Measurements from ENCODE around the gene VEGFB. TPM values are rescaled to one million over a fixed set of nuclear protein-coding genes. Genes with fewer than 3 reads are reported as not detected.

Gene VEGFB
- total RNA-seq, 4 donors from 2014 or later = 20.0 to 120 (median 26.0) TPM

DNA sequence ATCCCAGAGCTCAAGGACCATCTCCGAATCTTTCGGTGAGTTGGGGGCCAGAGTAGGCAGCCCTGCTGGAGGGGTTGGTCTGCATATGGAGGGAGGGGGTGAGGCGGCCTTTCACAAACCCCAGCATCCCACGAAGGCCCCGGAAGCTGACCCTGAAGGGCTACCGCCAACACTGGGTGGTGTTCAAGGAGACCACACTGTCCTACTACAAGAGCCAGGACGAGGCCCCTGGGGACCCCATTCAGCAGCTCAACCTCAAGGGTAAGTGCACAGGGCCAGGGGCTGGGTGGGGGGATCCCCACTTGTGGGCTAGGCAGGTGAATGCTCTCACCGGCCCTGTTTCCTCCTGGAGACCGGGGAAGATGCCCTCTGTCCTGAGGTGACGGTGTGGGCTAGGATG, 14.6 kb upstream of the VEGFB start:
- TF ChIP-seq, protein P1, sequence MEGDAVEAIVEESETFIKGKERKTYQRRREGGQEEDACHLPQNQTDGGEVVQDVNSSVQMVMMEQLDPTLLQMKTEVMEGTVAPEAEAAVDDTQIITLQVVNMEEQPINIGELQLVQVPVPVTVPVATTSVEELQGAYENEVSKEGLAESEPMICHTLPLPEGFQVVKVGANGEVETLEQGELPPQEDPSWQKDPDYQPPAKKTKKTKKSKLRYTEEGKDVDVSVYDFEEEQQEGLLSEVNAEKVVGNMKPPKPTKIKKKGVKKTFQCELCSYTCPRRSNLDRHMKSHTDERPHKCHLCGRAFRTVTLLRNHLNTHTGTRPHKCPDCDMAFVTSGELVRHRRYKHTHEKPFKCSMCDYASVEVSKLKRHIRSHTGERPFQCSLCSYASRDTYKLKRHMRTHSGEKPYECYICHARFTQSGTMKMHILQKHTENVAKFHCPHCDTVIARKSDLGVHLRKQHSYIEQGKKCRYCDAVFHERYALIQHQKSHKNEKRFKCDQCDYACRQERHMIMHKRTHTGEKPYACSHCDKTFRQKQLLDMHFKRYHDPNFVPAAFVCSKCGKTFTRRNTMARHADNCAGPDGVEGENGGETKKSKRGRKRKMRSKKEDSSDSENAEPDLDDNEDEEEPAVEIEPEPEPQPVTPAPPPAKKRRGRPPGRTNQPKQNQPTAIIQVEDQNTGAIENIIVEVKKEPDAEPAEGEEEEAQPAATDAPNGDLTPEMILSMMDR (IDR thresholded peaks at IDR 0.05) = no peak
- TF ChIP-seq POLR2A (IDR thresholded peaks at IDR 0.05) = no peak
- Histone ChIP-seq H3K27ac (no peak overlapping the region), H3K36me3 (no peaks in the 10 kb centered on the region), H3K27me3 (no peaks in the 10 kb centered on the region), H3K4me1 (no peaks in the 10 kb centered on the region), H3K4me3 (no peak overlapping the region), H3K9me3 (no peaks in the 10 kb centered on the region)
- DNase-seq = peak in 1 of 2 donors; percentile 19
- intact Hi-C loops (cut with DNase I; ENCODE audit: low total_unique reads) = no loop called here

DNA sequence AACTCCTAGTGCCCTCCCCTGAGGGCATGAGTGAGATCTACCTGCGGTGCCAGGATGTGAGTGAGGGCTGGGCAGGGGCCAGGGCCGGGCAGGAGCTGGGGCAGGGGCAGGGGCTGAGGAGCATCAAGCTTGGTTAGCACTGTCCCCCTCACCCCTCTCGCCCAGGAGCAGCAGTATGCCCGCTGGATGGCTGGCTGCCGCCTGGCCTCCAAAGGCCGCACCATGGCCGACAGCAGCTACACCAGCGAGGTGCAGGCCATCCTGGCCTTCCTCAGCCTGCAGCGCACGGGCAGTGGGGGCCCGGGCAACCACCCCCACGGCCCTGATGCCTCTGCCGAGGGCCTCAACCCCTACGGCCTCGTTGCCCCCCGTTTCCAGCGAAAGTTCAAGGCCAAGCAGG, 14.1 kb upstream of the VEGFB start:
- no peak for DNase-seq
- H3K9me3 ChIP-seq = no peaks in the 10 kb centered on the region
- intact Hi-C loops (cut with DNase I; ENCODE audit: low total_unique reads) = no loop called here
- no peaks in the 10 kb centered on the region for H3K36me3 ChIP-seq
- H3K27ac ChIP-seq = no peak overlapping the region
- no peak overlapping the region for H3K4me3 ChIP-seq
- no peaks in the 10 kb centered on the region for H3K27me3 ChIP-seq
- H3K4me1 ChIP-seq = peaks cover 0 to 4% of the 10 kb centered on the region in 2 donors
- TF ChIP-seq POLR2A (IDR thresholded peaks at IDR 0.05) = no peak
- TF ChIP-seq, protein P1 (IDR thresholded peaks at IDR 0.05) = no peak

DNA sequence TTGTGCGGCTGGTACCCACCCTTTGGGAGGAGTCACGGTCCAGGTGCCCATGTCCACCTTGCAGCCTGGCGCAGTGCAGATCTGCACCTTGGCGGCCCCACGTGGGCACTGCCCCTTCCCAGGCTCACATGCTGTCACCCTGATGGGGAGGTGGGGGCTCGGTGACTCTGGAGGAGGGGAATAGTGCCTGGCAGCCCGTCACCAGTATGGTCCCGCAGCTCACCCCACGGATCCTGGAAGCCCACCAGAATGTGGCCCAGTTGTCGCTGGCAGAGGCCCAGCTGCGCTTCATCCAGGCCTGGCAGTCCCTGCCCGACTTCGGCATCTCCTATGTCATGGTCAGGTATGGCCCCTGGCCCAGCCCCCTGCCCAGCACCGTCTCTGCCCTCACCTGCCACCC, 13.6 kb upstream of the VEGFB start:
- Histone ChIP-seq H3K4me3 (no peak overlapping the region), H3K9me3 (no peaks in the 10 kb centered on the region), H3K4me1 (peaks cover 0 to 9% of the 10 kb centered on the region in 2 donors), H3K27ac (no peak overlapping the region), H3K27me3 (no peaks in the 10 kb centered on the region), H3K36me3 (no peaks in the 10 kb centered on the region)
- intact Hi-C loops (cut with DNase I; ENCODE audit: low total_unique reads) = no loop called here
- DNase-seq = peak in 1 of 2 donors; percentile 20
- TF ChIP-seq POLR2A (IDR thresholded peaks at IDR 0.05) = no peak

DNA sequence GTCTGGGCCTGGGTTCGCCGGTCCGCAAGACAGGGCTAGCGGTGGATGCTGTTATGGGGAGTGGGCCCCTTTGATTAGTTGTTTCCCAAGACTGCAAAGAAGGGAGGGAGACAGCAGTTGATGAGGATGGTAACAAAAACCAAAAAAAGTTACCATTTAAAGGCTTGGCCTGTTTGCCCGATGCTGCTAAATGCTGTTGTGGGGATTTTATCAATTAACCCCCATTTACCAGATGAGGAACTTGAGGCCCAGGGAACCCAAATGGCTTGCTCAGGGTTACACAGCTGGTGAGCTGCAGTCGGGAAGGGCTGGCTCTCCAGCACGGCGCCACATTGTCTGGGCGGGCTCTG, 11.8 kb upstream of the VEGFB start:
- TF ChIP-seq, protein P1 (IDR thresholded peaks at IDR 0.05) = no peak
- TF ChIP-seq POLR2A (IDR thresholded peaks at IDR 0.05) = no peak
- intact Hi-C loops (cut with DNase I; ENCODE audit: low total_unique reads) = no loop called here

DNA sequence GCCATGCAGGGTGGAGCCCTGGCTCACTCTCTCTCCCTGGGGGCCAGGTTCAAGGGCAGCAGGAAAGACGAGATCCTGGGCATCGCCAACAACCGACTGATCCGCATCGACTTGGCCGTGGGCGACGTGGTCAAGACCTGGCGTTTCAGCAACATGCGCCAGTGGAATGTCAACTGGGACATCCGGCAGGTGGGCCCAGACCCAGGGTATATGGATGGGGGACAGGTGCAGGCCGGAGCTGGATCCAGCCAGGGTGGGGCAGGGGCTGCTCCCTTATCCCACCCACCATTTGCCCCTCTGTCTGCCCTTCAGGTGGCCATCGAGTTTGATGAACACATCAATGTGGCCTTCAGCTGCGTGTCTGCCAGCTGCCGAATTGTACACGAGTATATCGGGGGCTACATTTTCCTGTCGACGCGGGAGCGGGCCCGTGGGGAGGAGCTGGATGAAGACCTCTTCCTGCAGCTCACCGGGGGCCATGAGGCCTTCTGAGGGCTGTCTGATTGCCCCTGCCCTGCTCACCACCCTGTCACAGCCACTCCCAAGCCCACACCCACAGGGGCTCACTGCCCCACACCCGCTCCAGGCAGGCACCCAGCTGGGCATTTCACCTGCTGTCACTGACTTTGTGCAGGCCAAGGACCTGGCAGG, 11.3 kb upstream of the VEGFB start:
- intact Hi-C loops (cut with DNase I; ENCODE audit: low total_unique reads) = no loop called here
- H3K9me3 ChIP-seq = no peaks in the 10 kb centered on the region
- H3K27ac ChIP-seq = no peak overlapping the region
- DNase-seq = peak in 1 of 2 donors; percentile 20
- no peaks in the 10 kb centered on the region for H3K27me3 ChIP-seq
- H3K4me1 ChIP-seq = peaks cover 0 to 19% of the 10 kb centered on the region in 2 donors
- H3K36me3 ChIP-seq = no peaks in the 10 kb centered on the region
- no peak overlapping the region for H3K4me3 ChIP-seq
- no peak for TF ChIP-seq POLR2A (IDR thresholded peaks at IDR 0.05)
- TF ChIP-seq, protein P1 (IDR thresholded peaks at IDR 0.05) = no peak

More for the DNA sequence above, 11.8 kb upstream of the VEGFB start:
- Histone ChIP-seq H3K9me3 (no peaks in the 10 kb centered on the region), H3K27me3 (no peaks in the 10 kb centered on the region), H3K4me1 (peaks cover 0 to 19% of the 10 kb centered on the region in 2 donors), H3K4me3 (no peak overlapping the region), H3K27ac (no peak overlapping the region), H3K36me3 (no peaks in the 10 kb centered on the region)
- DNase-seq = no peak

Data from uterus (tissue), 4 donors.